Mucosa of rectum (tissue), 2 donors: ENCODE data around the gene FAM111B.
A peak's percentile ranks its signal among the peaks of the same experiment; 100 is the strongest.
"Not testable (repeated sequence)": the region's sequence is repeated elsewhere in the genome, so short reads cannot be mapped to it uniquely, and the experiment has no call there.

ENCODE experiments used
- H3K27ac ChIP-seq, 2 donors: one replicate each; pipeline ENCODE4 v1.7.0; 2013; ENCODE audit warnings: inconsistent platforms in 2 of 2, low read depth in 2 of 2, low read length in 2 of 2
- H3K27me3 ChIP-seq, 2 donors: one replicate each; pipeline ENCODE4 v1.7.0; 2013; ENCODE audit warnings: low read length in 2 of 2; ENCODE audit not compliant: control insufficient read depth in 2 of 2, insufficient read depth in 2 of 2
- H3K36me3 ChIP-seq, 2 donors: one replicate each; pipeline ENCODE4 v1.7.0; 2013; ENCODE audit warnings: low read length in 2 of 2; ENCODE audit not compliant: control insufficient read depth in 2 of 2, insufficient read depth in 2 of 2
- H3K4me1 ChIP-seq, 2 donors: one replicate each; pipeline ENCODE4 v1.7.0; 2013; ENCODE audit warnings: low read length in 2 of 2, mild to moderate bottlenecking in 1 of 2; ENCODE audit not compliant: control insufficient read depth in 2 of 2, insufficient read depth in 2 of 2
- H3K4me3 ChIP-seq, 2 donors: one replicate each; pipeline ENCODE4 v1.7.0; 2013; ENCODE audit warnings: low read length in 2 of 2
- H3K9ac ChIP-seq, 2 donors: one replicate each; pipeline ENCODE4 v1.7.0; 2013; ENCODE audit warnings: low read length in 2 of 2, low read depth in 1 of 2, mild to moderate bottlenecking in 1 of 2
- H3K9me3 ChIP-seq, 2 donors: one replicate each; pipeline ENCODE4 v1.7.0; 2013; ENCODE audit warnings: low read length in 2 of 2; ENCODE audit not compliant: control insufficient read depth in 2 of 2
- donor health status: healthy.
- donor health status: Normal muscosa, but diverticular disease.

FAM111B gene

GRCh38 chr11:59102259-59102765, 4.7 kb upstream of the FAM111B start:
- Histone ChIP-seq H3K9ac (peak overlapping the region; percentile 26 to 32), H3K27me3 (no peaks in the 10 kb centered on the region), H3K9me3 (no peaks in the 10 kb centered on the region), H3K4me1 (peaks cover 8 to 9% of the 10 kb centered on the region in 2 donors), H3K4me3 (peak overlapping the region; percentile 66 to 71), H3K36me3 (no peaks in the 10 kb centered on the region), H3K27ac (no peak overlapping the region)

GRCh38 chr11:59107721-59108120, 684 bp downstream of the FAM111B start:
- H3K9me3 ChIP-seq, H3K36me3 ChIP-seq, H3K4me1 ChIP-seq, H3K27ac ChIP-seq, H3K27me3 ChIP-seq: not testable (repeated sequence)
- Histone ChIP-seq H3K4me3 (peak overlapping the region; percentile 71), H3K9ac (peak overlapping the region in 1 of 2 donors; percentile 53)

GRCh38 chr11:59112494-59112893, 5.5 kb downstream of the FAM111B start:
- Histone ChIP-seq H3K9me3 (peaks cover 0 to 2% of the 10 kb centered on the region in 2 donors), H3K9ac (no peak overlapping the region), H3K36me3 (peaks cover 0 to 4% of the 10 kb centered on the region in 2 donors), H3K27ac (no peak overlapping the region), H3K27me3 (no peaks in the 10 kb centered on the region), H3K4me3 (no peak overlapping the region), H3K4me1 (no peaks in the 10 kb centered on the region)

GRCh38 chr11:59114344-59114743, 7.3 kb downstream of the FAM111B start:
- H3K27me3 ChIP-seq, result no peaks in the 10 kb centered on the region
- peaks cover 3 to 9% of the 10 kb centered on the region in 2 donors for H3K9me3 ChIP-seq
- H3K4me3 ChIP-seq, result no peak overlapping the region
- H3K36me3 ChIP-seq, result peaks cover 0 to 4% of the 10 kb centered on the region in 2 donors
- no peaks in the 10 kb centered on the region for H3K4me1 ChIP-seq
- H3K27ac ChIP-seq, result no peak overlapping the region
- H3K9ac ChIP-seq, result no peak overlapping the region

GRCh38 chr11:59115553-59115952, 8.5 kb downstream of the FAM111B start:
- no peak overlapping the region for H3K4me3 ChIP-seq
- no peak overlapping the region for H3K9ac ChIP-seq
- no peak overlapping the region for H3K27ac ChIP-seq
- H3K27me3 ChIP-seq, result no peaks in the 10 kb centered on the region
- H3K4me1 ChIP-seq, result no peaks in the 10 kb centered on the region
- H3K36me3 ChIP-seq, result peaks cover 0 to 4% of the 10 kb centered on the region in 2 donors
- peaks cover 3 to 9% of the 10 kb centered on the region in 2 donors for H3K9me3 ChIP-seq

GRCh38 chr11:59117774-59118173, 10.7 kb downstream of the FAM111B start:
- peaks cover 0 to 4% of the 10 kb centered on the region in 2 donors for H3K36me3 ChIP-seq
- H3K4me1 ChIP-seq, result no peaks in the 10 kb centered on the region
- no peaks in the 10 kb centered on the region for H3K27me3 ChIP-seq
- H3K9ac ChIP-seq, result no peak overlapping the region
- H3K27ac ChIP-seq, result no peak overlapping the region
- peaks cover 3 to 9% of the 10 kb centered on the region in 2 donors for H3K9me3 ChIP-seq
- H3K4me3 ChIP-seq, result no peak overlapping the region

GRCh38 chr11:59119826-59120225, 12.8 kb downstream of the FAM111B start:
- peaks cover 3 to 9% of the 10 kb centered on the region in 2 donors for H3K9me3 ChIP-seq
- H3K4me1 ChIP-seq, result no peaks in the 10 kb centered on the region
- no peak overlapping the region for H3K27ac ChIP-seq
- no peak overlapping the region for H3K4me3 ChIP-seq
- H3K9ac ChIP-seq, result no peak overlapping the region
- no peaks in the 10 kb centered on the region for H3K27me3 ChIP-seq
- H3K36me3 ChIP-seq, result peaks cover 0 to 1% of the 10 kb centered on the region in 2 donors

- Histone ChIP-seq H3K36me3 (peaks cover 13 to 25% of the 10 kb centered on the region in 2 donors), H3K27me3 (no peaks in the 10 kb centered on the region), H3K27ac (no peak overlapping the region), H3K4me1 (peaks cover 0 to 7% of the 10 kb centered on the region in 2 donors), H3K9me3 (no peaks in the 10 kb centered on the region), H3K9ac (peak overlapping the region in 1 of 2 donors; percentile 27), H3K4me3 (peak overlapping the region; percentile 38 to 40)
Observed at GRCh38 chr11:59135648-59136461, 28.8 kb downstream of the FAM111B start.

GRCh38 chr11:59136551-59136950, 29.5 kb downstream of the FAM111B start:
- H3K36me3 ChIP-seq, result peaks cover 13 to 25% of the 10 kb centered on the region in 2 donors
- H3K4me3 ChIP-seq, H3K9me3 ChIP-seq, H3K4me1 ChIP-seq, H3K27me3 ChIP-seq, H3K9ac ChIP-seq, H3K27ac ChIP-seq: not testable (repeated sequence)

- Histone ChIP-seq H3K27ac (no peak overlapping the region), H3K4me3 (no peak overlapping the region), H3K9me3 (no peaks in the 10 kb centered on the region), H3K36me3 (peaks cover 13 to 20% of the 10 kb centered on the region in 2 donors), H3K9ac (no peak overlapping the region), H3K4me1 (peaks cover 0 to 12% of the 10 kb centered on the region in 2 donors), H3K27me3 (no peaks in the 10 kb centered on the region)
Observed at GRCh38 chr11:59137190-59137589, 30.2 kb downstream of the FAM111B start.
